GM20000 (cell line): Measurements from ENCODE around the gene TENT5D.
"Not testable (repeated sequence)": the region's sequence is repeated elsewhere in the genome, so short reads cannot be mapped to it uniquely, and the experiment has no call there.

Source experiments
- DNase-seq: peaks from one replicate; pipeline ENCODE4 v3.0.0; 2012; ENCODE audit warnings: low spot score
- TF ChIP-seq, protein P1 (sequence below): IDR thresholded peaks from 2 replicates; pipeline ENCODE4 v1.5.1; 2012; ENCODE audit warnings: mild to moderate bottlenecking, control low read depth; ENCODE audit errors: extremely low read depth, missing control alignments

Gene TENT5D

DNA sequence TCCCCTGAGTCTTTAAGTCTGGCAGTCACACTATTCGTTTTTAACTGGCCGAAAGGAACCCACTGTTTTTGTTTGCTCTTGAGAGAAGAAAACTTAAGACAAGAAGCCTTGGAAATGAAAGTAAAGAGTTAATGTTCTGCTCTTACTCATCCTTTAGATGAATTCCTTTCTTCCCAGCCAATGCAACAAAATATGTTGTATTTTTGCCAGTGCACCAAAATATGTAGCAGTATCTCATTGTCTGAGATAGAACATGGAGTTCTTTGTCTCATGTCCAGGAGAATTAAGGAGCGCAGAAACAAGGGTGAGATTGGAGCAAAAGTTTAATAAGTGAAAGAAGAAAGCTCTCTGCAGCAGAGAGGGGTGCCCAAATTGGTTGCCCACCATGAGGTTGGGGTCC is 12.2 kb downstream of the TENT5D start:
- TF ChIP-seq, protein P1, sequence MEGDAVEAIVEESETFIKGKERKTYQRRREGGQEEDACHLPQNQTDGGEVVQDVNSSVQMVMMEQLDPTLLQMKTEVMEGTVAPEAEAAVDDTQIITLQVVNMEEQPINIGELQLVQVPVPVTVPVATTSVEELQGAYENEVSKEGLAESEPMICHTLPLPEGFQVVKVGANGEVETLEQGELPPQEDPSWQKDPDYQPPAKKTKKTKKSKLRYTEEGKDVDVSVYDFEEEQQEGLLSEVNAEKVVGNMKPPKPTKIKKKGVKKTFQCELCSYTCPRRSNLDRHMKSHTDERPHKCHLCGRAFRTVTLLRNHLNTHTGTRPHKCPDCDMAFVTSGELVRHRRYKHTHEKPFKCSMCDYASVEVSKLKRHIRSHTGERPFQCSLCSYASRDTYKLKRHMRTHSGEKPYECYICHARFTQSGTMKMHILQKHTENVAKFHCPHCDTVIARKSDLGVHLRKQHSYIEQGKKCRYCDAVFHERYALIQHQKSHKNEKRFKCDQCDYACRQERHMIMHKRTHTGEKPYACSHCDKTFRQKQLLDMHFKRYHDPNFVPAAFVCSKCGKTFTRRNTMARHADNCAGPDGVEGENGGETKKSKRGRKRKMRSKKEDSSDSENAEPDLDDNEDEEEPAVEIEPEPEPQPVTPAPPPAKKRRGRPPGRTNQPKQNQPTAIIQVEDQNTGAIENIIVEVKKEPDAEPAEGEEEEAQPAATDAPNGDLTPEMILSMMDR, result no peak
- DNase-seq, result no peak

DNA sequence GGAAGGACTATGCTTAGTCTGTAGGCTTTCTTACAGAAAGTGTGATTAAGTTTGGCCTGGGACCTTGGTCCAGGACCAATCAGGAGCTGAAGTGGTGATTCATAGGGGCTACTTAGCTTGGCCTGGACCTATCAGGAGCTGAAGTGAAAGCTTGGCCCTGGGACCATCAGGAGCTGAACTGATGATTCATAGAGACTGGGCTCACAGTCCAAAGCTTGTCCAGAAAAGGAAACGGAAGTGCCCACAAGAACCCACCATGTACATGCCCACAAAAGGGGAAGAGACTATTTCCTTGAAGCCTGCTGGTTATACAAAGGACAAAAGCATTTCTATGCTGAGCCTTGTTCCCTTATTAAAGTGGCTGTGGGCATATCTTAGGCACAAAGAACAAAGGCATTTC is 12.6 kb downstream of the TENT5D start:
- no peak for DNase-seq
- TF ChIP-seq, protein P1, result no peak

DNA sequence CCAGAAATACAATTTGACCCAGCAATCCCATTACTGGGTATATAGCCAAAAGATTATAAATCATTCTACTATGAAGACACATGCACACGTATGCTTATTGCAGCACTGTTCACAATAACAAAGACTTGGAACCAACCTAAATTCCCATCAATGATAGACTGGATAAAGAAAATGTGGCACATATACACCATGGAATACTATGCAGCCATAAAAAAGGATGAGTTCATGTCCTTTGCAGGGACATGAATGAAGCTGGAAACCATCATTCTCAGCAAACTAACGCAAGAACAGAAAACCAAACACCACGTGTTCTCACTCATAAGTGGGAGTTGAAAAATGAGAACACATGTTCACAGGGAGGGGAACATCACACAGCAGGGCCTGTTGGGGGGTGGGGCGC is 47.9 kb downstream of the TENT5D start:
- DNase-seq, result not testable (repeated sequence)

DNA sequence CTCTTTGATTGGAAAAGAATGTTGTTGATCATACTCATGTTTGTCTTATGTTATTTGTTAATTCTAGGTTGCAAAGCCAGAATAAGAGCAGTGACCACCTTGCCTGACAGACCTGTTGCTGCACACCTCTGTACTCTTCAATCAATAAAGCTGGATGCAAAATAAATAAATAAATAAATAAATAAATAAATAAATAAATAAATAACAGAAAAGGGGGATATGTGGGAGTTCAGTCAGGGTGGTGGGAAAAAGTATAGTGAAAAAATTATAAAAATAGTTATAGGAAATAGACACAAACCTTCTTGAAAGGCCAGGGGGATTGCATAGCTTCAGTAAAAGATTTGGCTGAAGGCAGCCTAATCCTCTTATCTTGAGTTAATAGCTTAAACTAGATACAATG is 51.3 kb downstream of the TENT5D start:
- TF ChIP-seq, protein P1, result no peak
- no peak for DNase-seq

DNA sequence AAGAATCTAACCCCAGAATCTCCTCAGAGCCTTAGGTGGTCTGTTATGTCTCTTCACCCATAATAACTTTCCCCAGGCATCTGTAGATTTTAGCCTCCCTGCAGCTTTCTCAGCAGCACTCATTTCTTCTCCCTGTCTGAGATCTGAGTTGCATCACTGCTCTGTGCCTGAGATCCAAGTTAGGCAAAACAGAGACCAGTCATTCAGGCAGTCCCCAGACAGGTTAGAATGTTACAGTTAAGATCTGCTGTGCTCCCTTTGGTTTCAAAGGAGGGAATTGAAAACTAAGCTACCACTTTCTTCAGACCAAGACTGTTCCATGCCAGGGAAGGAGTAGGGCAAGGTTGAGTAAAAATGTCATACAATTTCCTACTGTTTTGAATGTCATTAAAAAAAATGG is 65.3 kb downstream of the TENT5D start:
- DNase-seq, result no peak
- TF ChIP-seq, protein P1, result no peak

DNA sequence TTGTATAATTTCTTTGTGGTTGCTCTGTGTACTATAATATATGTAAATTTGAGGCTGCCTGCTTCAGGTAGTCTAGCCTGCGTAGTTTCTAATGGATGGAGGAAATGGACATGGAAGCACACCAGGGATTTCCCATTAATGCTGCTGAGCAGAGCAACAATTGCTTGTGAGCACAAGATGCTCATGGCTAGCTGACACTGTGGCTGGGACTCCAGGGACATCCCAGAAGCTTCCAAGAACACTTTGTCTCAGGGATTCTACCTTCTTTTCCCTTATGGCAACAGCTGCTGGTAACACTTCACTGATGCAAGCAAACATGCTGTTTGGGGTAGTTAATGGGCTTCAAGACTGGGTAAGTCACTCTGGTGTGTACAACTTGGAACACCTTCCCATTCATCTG is 66.1 kb downstream of the TENT5D start:
- TF ChIP-seq, protein P1, result no peak

DNA sequence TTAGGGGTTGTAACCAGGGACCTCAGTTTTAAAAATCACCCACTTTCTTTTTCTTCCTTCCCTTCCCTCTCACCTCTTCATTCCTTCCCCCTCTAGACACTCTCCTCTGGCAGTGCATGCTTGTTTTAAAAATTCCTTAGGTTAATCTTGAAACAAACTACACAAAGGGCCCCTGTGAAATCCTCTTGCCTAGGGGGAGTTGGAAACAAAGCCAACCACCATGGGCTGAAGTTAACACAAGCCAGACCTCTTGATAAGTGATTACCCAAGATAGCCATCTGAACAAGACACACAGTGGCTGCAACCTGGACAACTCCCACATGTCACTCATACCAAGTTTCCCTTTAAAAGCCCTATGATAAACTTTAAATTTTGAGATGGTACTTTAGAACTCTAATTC is 68.9 kb downstream of the TENT5D start:
- DNase-seq, result no peak
- TF ChIP-seq, protein P1, result no peak

More for the DNA sequence above, 66.1 kb downstream of the TENT5D start:
- no peak for DNase-seq
